Pancreas (tissue), 10 donors: ENCODE results near the gene RNASE4. TPM values are rescaled to one million over a fixed set of nuclear protein-coding genes. Genes with fewer than 3 reads are reported as not detected.

ENCODE experiments used
- ATAC-seq, 4 donors: fragments of 200-7000 bp; cut with Tn5 transposase; one replicate each; pipeline versions ENCODE4 v1.8.0 to v1.9.1; 2020; ENCODE audit warnings: mild to moderate bottlenecking in 4 of 4, moderate library complexity in 4 of 4
- DNase-seq, 6 donors: peaks; one replicate each; pipeline ENCODE4 v3.0.0-alpha.2; 2020
- FAIRE-seq: peaks from 2 replicates; lab custom pipeline; 2012; peaks lifted over from hg19 to GRCh38; lab: Jason Lieb, UNC
- H3K27ac ChIP-seq, 4 donors: fragments of 200-600 bp; sonication (generic); 1 replicate in 3 of 4; 2 replicates in 1 of 4; pipeline versions ENCODE4 v1.5.0 to v1.8.0; 2020
- H3K27me3 ChIP-seq, 4 donors: fragments of 200-600 bp; one replicate each; pipeline ENCODE4 v1.8.0; 2021
- H3K36me3 ChIP-seq, 3 donors: fragments of 200-600 bp; sonication (generic) in 1 of 3; one replicate each; pipeline versions ENCODE4 v1.5.0 to v1.8.0; 2020 to 2021
- H3K4me1 ChIP-seq, 3 donors: fragments of 200-600 bp; one replicate each; pipeline ENCODE4 v1.8.0; 2021
- H3K4me3 ChIP-seq, 4 donors: fragments of 200-600 bp; sonication (generic) in 2 of 4; one replicate each; pipeline versions ENCODE4 v1.5.0 to v1.8.0; 2020 to 2021
- H3K9me3 ChIP-seq, 4 donors: fragments of 200-600 bp; one replicate each; pipeline ENCODE4 v1.8.0; 2021
- CTCF ChIP-seq, 4 donors: fragments of 200-600 bp; sonication (generic) in 3 of 4; IDR thresholded peaks; one replicate each; pipeline versions ENCODE4 v1.5.0 to v1.8.0; 2021; ENCODE audit warnings: antibody characterized with exemption in 4 of 4
- WGBS, 2 donors: extraction: QIAGEN DNeasy Blood & Tissue Kit; methylation state at CpG; one replicate each; pipeline ENCODE4 v1.1.7; 2013; 5-methylcytosine and 5-hydroxymethylcytosine counted together
- intact Hi-C, 3 donors: fragments of 100-400 bp; cut with DNase I; formaldehyde crosslinking; loops; one replicate each; pipeline versions ENCODE4 v1.11.1 to v1.14.2; 2022
- polyA plus RNA-seq, 2 donors: library from polyadenylated mRNA; stranded (reverse); fragments of 200-250 nt; gene quantifications; one replicate each; pipeline ENCODE4 v1.2.3, GENCODE V29; 2013
- total RNA-seq, 6 donors: library from RNA; stranded (reverse); fragmentation: NEBNext Ultra II Directional in 4 of 6; extraction: Animal tissue kit (Norgen Biotek cat#: 25700) in 4 of 6; gene quantifications; one replicate each; pipeline versions ENCODE4 v1.2.1 to v1.2.4, GENCODE V29; 2021 to 2023
- donor health status: healthy with polysubstance abuse.
- donor health status: DM: no; HTN: no; CAD: no; lungs with moderate emphysema.
- donor health status: DM: no; HTN: no; CAD: no.
- donor health status: control.
- donor health status: control.
- donor health status: Bipolar disorder and iron deficiency.
- donor health status: DM: yes; HTN: yes; CAD: no.
- donor health status: DM: no; HTN: no; CAD: no.
- donor health status: DM: no; HTN: no; CAD: no.
- donor health status: DM: yes; HTN: yes; CAD: no.

The RNASE4 gene
- total and polyA plus RNA-seq, 8 donors, result 9.6 to 26.7 (median 15.4) TPM

GRCh38 chr14:20745571-20746358, 61.4 kb downstream of the RNASE4 start, which contains the start of gene EDDM3A:
Gene EDDM3A (plus strand): TSS chr14:20745887. CDS start chr14:20747581, 1,694 bp downstream.
- FAIRE-seq (no peak), ATAC-seq (no peak), DNase-seq (no peak)
- Histone ChIP-seq H3K4me3 (no peak within 1 kb of the TSS), H3K4me1 (no peaks in the 10 kb centered on the region), H3K9me3 (no peaks in the 10 kb centered on the region), H3K36me3 (no peaks in the 10 kb centered on the region), H3K27me3 (no peaks in the 10 kb centered on the region), H3K27ac (no peak within 1 kb of the TSS)
- no peak for TF ChIP-seq CTCF (IDR thresholded peaks at IDR 0.05)
- WGBS, 2 donors, result 77 to 79% methylated on average over 6 of the region's 6 CpGs
- intact Hi-C loops, result no loop called here

- Histone ChIP-seq H3K4me1 (no peaks in the 10 kb centered on the region), H3K27ac (no peak overlapping the region), H3K27me3 (no peaks in the 10 kb centered on the region), H3K4me3 (no peak overlapping the region), H3K36me3 (no peaks in the 10 kb centered on the region), H3K9me3 (no peaks in the 10 kb centered on the region)
- WGBS, 2 donors, result 78 to 84% methylated on average over 3 of the region's 3 CpGs
- TF ChIP-seq CTCF (IDR thresholded peaks at IDR 0.05), result no peak
- DNase-seq (no peak), ATAC-seq (no peak), FAIRE-seq (no peak)
- intact Hi-C loops, result no loop called here
Measured at GRCh38 chr14:20746566-20746965, 62.2 kb downstream of the RNASE4 start.

- no peak overlapping the region for H3K4me3 ChIP-seq
- 87 to 95% methylated on average over 2 of the region's 2 CpGs for whole genome bisulfite sequencing, 2 donors
- H3K9me3 ChIP-seq, result no peaks in the 10 kb centered on the region
- no peak for ATAC-seq
- no peaks in the 10 kb centered on the region for H3K27me3 ChIP-seq
- DNase-seq, result no peak
- no peak for TF ChIP-seq CTCF (IDR thresholded peaks at IDR 0.05)
- no peak overlapping the region for H3K27ac ChIP-seq
- no peaks in the 10 kb centered on the region for H3K4me1 ChIP-seq
- no peak for FAIRE-seq
- intact Hi-C loops, result no loop called here
- H3K36me3 ChIP-seq, result no peaks in the 10 kb centered on the region
Measured at GRCh38 chr14:20748439-20748838, 64.1 kb downstream of the RNASE4 start.

- Histone ChIP-seq H3K27ac (no peak overlapping the region), H3K4me1 (peaks cover 0 to 3% (median 0%) of the 10 kb centered on the region in 3 donors), H3K27me3 (no peaks in the 10 kb centered on the region), H3K36me3 (no peaks in the 10 kb centered on the region), H3K4me3 (no peak overlapping the region), H3K9me3 (no peaks in the 10 kb centered on the region)
- ATAC-seq (no peak), FAIRE-seq (no peak), DNase-seq (no peak)
- intact Hi-C loops, result loop anchor here in 1 of 3 donors (10.0 kb wide), 1 partner anchor 105 kb away; no protein-coding TSS in a partner anchor
- TF ChIP-seq CTCF (IDR thresholded peaks at IDR 0.05), result no peak
- WGBS, 2 donors, result 41 to 44% methylated on average over 1 of the region's 1 CpG
Measured at GRCh38 chr14:20750194-20750593, 65.8 kb downstream of the RNASE4 start.

Other genes with a start within 250 kb of the RNASE4 start
- under 1 TPM; 0.08 to 0.34 (median 0.13) TPM for gene KLHL33, start 248.4 kb upstream of the RNASE4 start, total RNA-seq
- gene KLHL33, start 248.4 kb upstream of the RNASE4 start, polyA plus RNA-seq, result under 1 TPM; 0.12 to 0.15 TPM
- 10 to 100 TPM; 11.4 to 16.0 (median 13.9) TPM for gene OSGEP, start 229.7 kb upstream of the RNASE4 start, total RNA-seq
- gene OSGEP, start 229.7 kb upstream of the RNASE4 start, polyA plus RNA-seq, result 10 to 100 TPM; 41.2 to 69.8 TPM
- gene APEX1, start 229.3 kb upstream of the RNASE4 start, total RNA-seq, result 100 to 1,000 TPM in 1 of 6 donors, 10 to 100 TPM in 5; 50.9 to 107 (median 64.6) TPM
- 10 to 100 TPM; 53.9 to 88.2 TPM for gene APEX1, start 229.3 kb upstream of the RNASE4 start, polyA plus RNA-seq
- 10 to 100 TPM in 5 of 6 donors, 1 to 10 TPM in 1; 8.9 to 20.5 (median 14.4) TPM for gene PIP4P1, start 223.1 kb upstream of the RNASE4 start, total RNA-seq
- gene PIP4P1, start 223.1 kb upstream of the RNASE4 start, polyA plus RNA-seq, result 10 to 100 TPM; 26.8 to 38.2 TPM
- gene PNP, start 215.2 kb upstream of the RNASE4 start, total RNA-seq, result 10 to 100 TPM in 2 of 6 donors, 1 to 10 TPM in 4; 6.2 to 17.2 (median 8.4) TPM
- gene PNP, start 215.2 kb upstream of the RNASE4 start, polyA plus RNA-seq, result 10 to 100 TPM in 1 of 2 donors, 1 to 10 TPM in 1; 9.0 to 24.0 TPM
- gene RNASE10, start 179.0 kb upstream of the RNASE4 start, total RNA-seq, result under 1 TPM in 5 of 6 donors, not detected in 1; 0.13 to 0.62 (median 0.28) TPM
- under 1 TPM in 1 of 2 donors, not detected in 1; 0.19 TPM for gene RNASE10, start 179.0 kb upstream of the RNASE4 start, polyA plus RNA-seq
- gene RNASE9, start 123.5 kb upstream of the RNASE4 start, total RNA-seq, result not detected
- gene RNASE9, start 123.5 kb upstream of the RNASE4 start, polyA plus RNA-seq, result not detected
- gene RNASE11, start 96.6 kb upstream of the RNASE4 start, total RNA-seq, result not detected
- not detected for gene RNASE11, start 96.6 kb upstream of the RNASE4 start, polyA plus RNA-seq
- gene RNASE12, start 93.2 kb upstream of the RNASE4 start, total RNA-seq, result not detected
- not detected for gene RNASE12, start 93.2 kb upstream of the RNASE4 start, polyA plus RNA-seq
- gene OR6S1, start 42.9 kb upstream of the RNASE4 start, total RNA-seq, result not detected
- not detected for gene OR6S1, start 42.9 kb upstream of the RNASE4 start, polyA plus RNA-seq
- 10 to 100 TPM in 5 of 6 donors, 1 to 10 TPM in 1; 9.8 to 16.0 (median 13.3) TPM for gene ANG, start 4.2 kb downstream of the RNASE4 start, total RNA-seq
- 10 to 100 TPM; 11.8 to 14.7 TPM for gene ANG, start 4.2 kb downstream of the RNASE4 start, polyA plus RNA-seq
- gene EDDM3A, start 61.3 kb downstream of the RNASE4 start, total RNA-seq, result not detected
- gene EDDM3A, start 61.3 kb downstream of the RNASE4 start, polyA plus RNA-seq, result not detected
- not detected for gene EDDM3B, start 83.8 kb downstream of the RNASE4 start, total RNA-seq
- gene EDDM3B, start 83.8 kb downstream of the RNASE4 start, polyA plus RNA-seq, result not detected
- 1 to 10 TPM in 3 of 6 donors, under 1 TPM in 3; 0.31 to 9.9 (median 1.5) TPM for gene RNASE6, start 96.7 kb downstream of the RNASE4 start, total RNA-seq
- gene RNASE6, start 96.7 kb downstream of the RNASE4 start, polyA plus RNA-seq, result 1 to 10 TPM in 1 of 2 donors, under 1 TPM in 1; 0.99 to 1.1 TPM
- 100 to 1,000 TPM; 281 to 696 (median 362) TPM for gene RNASE1, start 118.3 kb downstream of the RNASE4 start, total RNA-seq
- 100 to 1,000 TPM; 144 to 177 TPM for gene RNASE1, start 118.3 kb downstream of the RNASE4 start, polyA plus RNA-seq
- not detected for gene RNASE3, start 206.8 kb downstream of the RNASE4 start, total RNA-seq
- gene RNASE3, start 206.8 kb downstream of the RNASE4 start, polyA plus RNA-seq, result not detected